SK-N-MC (cell line): ENCODE measurements around the gene WDR47.

Experiments
- EZH2 ChIP-seq: fragments of 200-600 bp; sonication (generic); IDR thresholded peaks from one replicate; pipeline ENCODE4 v1.6.1; 2017; ENCODE audit warnings: antibody characterized with exemption
- POLR2AphosphoS5 ChIP-seq: IDR thresholded peaks from 2 replicates; pipeline ENCODE4 v1.6.1; 2012; ENCODE audit warnings: mild to moderate bottlenecking, low read depth, low read length, borderline replicate concordance

DNA sequence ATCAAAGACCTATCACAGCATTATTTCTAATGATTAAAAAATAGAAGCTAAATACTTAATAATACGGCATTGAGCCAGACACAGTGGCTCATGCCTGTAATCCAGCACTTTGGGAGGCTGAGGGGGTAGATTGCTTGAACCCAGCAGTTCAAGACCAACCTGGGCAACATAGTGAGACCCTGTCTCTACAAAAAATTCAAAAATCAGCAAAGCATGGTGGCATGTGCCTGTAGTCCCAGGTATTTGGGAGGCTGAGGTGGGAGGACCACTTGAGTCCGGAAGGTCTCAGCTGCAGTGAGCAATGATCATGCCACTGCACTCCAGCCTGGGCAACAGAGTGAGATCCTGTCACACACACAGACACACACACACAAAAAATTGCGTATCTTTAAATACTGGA, 23.2 kb upstream of the WDR47 start:
- TF ChIP-seq EZH2: no peak
- TF ChIP-seq POLR2AphosphoS5: no peak
